Coronary artery (tissue), 2 donors: ENCODE measurements around the gene LAPTM5.

Experiments used
- DNase-seq: peaks from one replicate; pipeline ENCODE4 v3.0.0-alpha.2; 2017; ENCODE audit warnings: low spot score
- H3K27ac ChIP-seq, 2 donors: fragments of 200-600 bp; sonication (generic); one replicate each; pipeline ENCODE4 v1.5.1; 2016 to 2019
- H3K4me3 ChIP-seq: fragments of 200-600 bp; sonication (generic); 2 replicates; pipeline ENCODE4 v1.5.1; 2016; ENCODE audit warnings: mild to moderate bottlenecking, moderate library complexity
- CTCF ChIP-seq: fragments of 200-600 bp; sonication (generic); IDR thresholded peaks from one replicate; pipeline ENCODE4 v1.5.1; 2019; ENCODE audit warnings: antibody characterized with exemption

Gene LAPTM5

DNA sequence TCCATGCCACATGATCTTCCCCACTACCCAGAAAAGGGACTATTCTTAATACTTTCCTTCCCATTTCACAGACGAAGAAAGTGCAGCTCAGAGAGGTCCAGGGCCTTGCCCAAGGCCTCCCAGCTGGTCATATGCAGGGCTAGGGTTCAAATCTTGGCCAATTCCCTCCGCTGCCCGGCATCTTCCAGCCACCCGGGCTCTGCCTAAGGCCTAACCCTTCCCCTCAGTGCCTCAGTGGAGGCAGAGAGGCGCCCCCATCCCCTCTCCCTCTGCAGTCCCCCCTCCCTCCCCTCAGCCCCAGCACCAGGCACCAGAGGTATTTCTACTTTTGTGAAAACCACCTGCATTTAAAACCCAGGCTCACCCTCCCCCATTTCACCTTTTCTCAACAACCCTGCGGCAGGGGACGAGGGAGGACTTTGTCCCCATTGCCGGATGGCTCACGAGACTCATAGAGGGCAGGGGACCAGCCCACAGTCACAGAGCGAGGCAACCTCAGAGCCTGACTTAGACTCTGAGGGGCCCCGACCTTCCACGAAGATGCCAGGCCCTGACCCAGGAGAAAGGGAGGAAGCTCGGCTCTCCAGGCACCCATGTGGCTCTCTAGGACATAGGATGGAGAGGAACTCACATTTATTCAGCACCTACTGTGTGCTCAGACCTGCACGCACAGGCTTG is 12.3 kb downstream of the LAPTM5 start:
- H3K27ac ChIP-seq = no peak overlapping the region
- no peak for TF ChIP-seq CTCF
- DNase-seq = no peak
- H3K4me3 ChIP-seq = no peak overlapping the region

- Histone ChIP-seq H3K27ac (no peak overlapping the region), H3K4me3 (no peak overlapping the region)
- TF ChIP-seq CTCF = no peak
Measured at GRCh38 chr1:30744060-30744756, 13.4 kb downstream of the LAPTM5 start.

DNA sequence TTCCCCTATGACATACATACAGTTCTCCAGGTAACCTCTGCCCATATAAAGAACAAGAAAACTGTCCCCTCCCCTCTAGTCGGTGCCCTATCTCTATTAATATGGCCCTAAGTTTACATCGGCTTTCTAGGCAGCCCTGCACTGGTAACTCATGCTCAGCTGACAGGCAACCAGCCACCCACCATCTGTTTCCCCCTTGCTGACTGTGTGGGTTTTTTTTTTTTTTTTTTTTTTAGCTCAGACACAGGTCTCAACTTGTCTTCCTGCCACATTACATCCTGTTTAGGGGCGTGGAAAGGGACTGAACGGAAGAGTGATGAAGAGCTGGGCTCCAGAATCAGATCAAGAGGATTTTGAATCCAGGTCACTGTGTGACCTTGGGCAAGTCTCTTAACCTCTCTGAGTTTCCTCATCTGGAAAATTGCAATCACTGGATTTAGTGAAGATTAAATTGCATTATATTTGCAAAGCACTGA is 14.0 kb downstream of the LAPTM5 start:
- no peak for TF ChIP-seq CTCF
- no peak overlapping the region for H3K4me3 ChIP-seq
- H3K27ac ChIP-seq = no peak overlapping the region
- no peak for DNase-seq

More at GRCh38 chr1:30744060-30744756, 13.4 kb downstream of the LAPTM5 start:
- no peak for DNase-seq

DNA sequence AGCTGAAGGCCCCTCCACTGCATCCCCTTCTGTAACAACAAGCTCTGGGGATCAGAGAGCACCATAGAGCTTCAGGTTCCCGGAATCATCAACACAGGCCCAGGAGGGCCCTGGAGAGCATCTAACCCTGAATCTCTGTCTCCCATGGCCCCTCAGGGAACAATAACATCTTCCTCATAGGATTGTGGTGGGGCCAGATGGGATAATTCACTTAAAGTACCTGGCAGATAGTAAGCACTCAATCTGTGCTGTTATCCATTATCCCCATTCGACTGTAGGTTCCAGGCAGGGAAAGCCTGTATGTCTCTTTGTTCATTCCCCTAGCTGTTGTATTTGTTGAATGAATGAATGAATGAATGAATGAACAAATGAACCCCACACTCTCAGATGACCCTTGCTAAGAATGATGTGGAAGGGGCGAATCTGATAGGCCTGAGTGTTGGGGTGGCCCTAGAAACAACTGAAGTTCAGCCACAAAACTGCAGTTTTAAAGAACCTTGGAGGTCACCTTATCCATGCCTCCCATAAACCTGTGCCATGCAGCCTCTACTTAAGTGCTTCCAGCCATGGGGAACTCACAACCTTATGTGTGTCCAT is 14.5 kb downstream of the LAPTM5 start:
- no peak for TF ChIP-seq CTCF
- peak overlapping the region in 1 of 2 donors; percentile 2 for H3K27ac ChIP-seq
- H3K4me3 ChIP-seq = no peak overlapping the region
- no peak for DNase-seq

GRCh38 chr1:30742300-30742962 is 15.1 kb downstream of the LAPTM5 start:
- DNase-seq = no peak
- H3K4me3 ChIP-seq = no peak overlapping the region
- no peak overlapping the region for H3K27ac ChIP-seq
- no peak for TF ChIP-seq CTCF

GRCh38 chr1:30741239-30741894 is 16.2 kb downstream of the LAPTM5 start:
- TF ChIP-seq CTCF = no peak
- DNase-seq = no peak
- H3K4me3 ChIP-seq = no peak overlapping the region
- H3K27ac ChIP-seq = no peak overlapping the region
